ENCODE data around the gene KCNQ5.

DNA sequence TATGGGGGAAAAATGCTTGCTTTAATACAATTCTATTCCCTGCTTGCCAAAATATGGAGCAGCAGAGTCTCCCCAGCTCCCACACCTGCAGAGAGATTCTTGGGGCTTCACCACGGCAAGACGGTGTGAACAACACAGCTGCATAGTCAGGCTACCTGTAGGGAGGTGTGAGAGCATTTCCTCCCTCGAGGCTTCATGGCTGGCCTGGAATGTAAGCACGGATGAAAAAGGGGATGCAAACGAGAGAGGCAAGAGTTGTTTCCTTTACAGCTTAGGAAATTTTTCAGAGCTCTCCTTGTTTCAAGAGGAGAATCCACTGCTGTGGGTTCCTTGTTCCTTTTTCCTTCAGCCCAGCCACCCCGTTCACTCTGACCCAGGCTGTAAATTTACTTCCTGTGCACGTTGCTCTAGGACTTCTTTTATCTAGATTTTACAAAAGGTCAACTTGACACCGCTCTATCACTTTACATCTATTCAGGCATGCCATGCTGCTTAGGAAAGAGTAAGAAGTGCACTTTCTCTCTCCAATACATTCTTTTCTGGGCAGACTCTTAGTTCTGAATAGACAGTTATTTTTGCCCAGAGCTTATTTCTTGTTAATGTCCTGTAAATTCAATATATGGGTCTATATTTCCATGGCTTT, 406.4 kb downstream of the KCNQ5 start:
- TF ChIP-seq, protein P1, sequence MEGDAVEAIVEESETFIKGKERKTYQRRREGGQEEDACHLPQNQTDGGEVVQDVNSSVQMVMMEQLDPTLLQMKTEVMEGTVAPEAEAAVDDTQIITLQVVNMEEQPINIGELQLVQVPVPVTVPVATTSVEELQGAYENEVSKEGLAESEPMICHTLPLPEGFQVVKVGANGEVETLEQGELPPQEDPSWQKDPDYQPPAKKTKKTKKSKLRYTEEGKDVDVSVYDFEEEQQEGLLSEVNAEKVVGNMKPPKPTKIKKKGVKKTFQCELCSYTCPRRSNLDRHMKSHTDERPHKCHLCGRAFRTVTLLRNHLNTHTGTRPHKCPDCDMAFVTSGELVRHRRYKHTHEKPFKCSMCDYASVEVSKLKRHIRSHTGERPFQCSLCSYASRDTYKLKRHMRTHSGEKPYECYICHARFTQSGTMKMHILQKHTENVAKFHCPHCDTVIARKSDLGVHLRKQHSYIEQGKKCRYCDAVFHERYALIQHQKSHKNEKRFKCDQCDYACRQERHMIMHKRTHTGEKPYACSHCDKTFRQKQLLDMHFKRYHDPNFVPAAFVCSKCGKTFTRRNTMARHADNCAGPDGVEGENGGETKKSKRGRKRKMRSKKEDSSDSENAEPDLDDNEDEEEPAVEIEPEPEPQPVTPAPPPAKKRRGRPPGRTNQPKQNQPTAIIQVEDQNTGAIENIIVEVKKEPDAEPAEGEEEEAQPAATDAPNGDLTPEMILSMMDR (IDR thresholded peaks at IDR 0.05): no peak
- TF ChIP-seq POLR2AphosphoS5 (IDR thresholded peaks at IDR 0.05): no peak
- TF ChIP-seq EP300 (IDR thresholded peaks at IDR 0.05): no peak

Data from suprapubic skin (tissue), 4 donors.